Renal cortex interstitium (tissue), 11 donors: ENCODE data around the gene TEX11. TPM values are rescaled to one million over a fixed set of nuclear protein-coding genes. Genes with fewer than 3 reads are reported as not detected.
"Not testable (repeated sequence)": the region's sequence is repeated elsewhere in the genome, so short reads cannot be mapped to it uniquely, and the experiment has no call there.

Experiments used
- DNase-seq, 11 donors: peaks; one replicate each; pipeline ENCODE4 v3.0.0-alpha.2; 2013; ENCODE audit warnings: low read depth in 9 of 11, low spot score in 4 of 11; ENCODE audit errors: extremely low read depth in 1 of 11
- polyA plus RNA-seq, 3 donors: library from polyadenylated mRNA; unstranded; fragments of 120-200 nt; gene quantifications; one replicate each; pipeline ENCODE4 v1.2.1, GENCODE V29; 2013; ENCODE audit not compliant: insufficient read length in 3 of 3

The TEX11 gene
- polyA plus RNA-seq, 3 donors, result 0.15 to 0.20 TPM; not detected in 1

DNA sequence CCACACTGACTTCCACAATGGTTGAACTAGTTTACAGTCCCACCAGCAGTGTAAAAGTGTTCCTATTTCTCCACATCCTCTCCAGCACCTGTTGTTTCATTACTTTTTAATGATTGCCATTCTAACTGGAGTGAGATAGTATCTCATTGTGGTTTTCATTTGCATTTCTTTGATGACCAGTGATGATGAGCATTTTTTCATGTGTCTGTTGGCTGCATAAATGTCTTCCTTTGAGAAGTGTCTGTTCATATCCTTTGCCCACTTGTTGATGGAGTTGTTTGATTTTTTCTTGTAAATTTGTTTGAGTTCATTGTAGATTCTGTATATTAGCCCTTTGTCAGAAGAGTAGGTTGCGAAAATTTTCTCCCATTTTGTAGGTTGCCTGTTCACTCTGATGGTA, 392.8 kb downstream of the TEX11 start:
- DNase-seq, result not testable (repeated sequence)

DNA sequence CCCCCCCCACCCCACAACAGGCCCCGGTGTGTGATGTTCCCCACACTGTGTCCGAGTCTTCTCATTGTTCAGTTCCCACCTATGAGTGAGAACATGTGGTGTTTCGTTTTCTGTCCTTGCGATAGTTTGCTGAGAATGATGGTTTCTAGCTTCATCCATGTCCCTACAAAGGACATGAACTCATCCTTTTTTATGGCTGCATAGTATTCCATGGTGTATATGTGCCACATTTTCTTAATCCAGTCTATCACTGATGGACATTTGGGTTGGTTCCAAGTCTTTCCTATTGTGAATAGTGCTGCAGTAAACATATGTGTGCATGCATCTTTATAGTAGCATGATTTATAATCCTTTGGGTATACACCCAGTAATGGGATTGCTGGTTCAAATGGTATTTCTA, 393.2 kb downstream of the TEX11 start:
- not testable (repeated sequence) for DNase-seq

DNA sequence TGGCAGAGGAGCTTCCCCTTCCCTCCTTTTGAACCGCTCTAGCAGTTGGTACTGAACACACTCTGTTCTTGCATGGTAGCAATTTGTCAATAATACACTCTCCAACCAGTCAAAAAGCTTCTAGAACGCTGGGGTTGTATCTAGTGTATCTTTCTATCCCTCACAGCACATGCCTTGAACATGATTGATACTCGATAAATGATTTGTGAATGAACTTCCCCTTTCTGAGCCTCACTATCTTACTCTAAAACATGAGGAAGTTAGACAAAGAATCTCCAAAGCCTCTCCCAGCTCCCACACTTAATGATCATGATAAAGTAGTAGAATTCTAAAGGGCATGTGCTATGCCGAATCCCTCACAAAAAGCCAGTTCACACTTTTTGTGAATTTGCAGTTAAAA, 399.4 kb downstream of the TEX11 start:
- DNase-seq, result no peak

DNA sequence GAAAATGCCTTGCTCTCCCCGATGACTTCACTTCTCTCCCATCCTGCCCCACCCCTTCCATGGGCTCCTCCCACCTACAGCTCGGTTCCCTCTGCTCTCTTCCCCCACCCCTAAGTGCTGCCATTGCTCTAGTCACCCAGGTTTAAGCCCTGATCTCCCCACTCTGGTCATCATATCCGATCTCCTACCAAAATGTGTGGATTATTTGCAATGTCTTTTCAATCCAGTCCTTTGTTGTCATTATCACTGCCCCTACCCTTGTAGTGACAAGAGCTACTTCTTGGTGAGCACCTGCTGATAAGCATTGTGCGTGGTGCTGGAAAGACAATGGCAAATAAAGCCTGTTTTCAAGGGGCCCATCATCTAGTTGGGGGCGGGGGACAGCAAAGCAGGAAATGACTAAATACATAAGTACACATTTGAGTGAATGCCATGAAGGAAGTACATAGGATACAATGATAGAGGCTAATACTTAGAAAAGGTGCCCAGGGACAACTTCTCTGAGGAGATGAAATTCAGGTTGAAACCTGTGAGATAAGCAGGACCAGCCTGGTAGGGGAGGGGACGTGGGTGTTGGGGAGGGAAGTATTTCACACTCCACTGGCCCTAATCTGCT, 400.1 kb downstream of the TEX11 start:
- DNase-seq, result no peak

DNA sequence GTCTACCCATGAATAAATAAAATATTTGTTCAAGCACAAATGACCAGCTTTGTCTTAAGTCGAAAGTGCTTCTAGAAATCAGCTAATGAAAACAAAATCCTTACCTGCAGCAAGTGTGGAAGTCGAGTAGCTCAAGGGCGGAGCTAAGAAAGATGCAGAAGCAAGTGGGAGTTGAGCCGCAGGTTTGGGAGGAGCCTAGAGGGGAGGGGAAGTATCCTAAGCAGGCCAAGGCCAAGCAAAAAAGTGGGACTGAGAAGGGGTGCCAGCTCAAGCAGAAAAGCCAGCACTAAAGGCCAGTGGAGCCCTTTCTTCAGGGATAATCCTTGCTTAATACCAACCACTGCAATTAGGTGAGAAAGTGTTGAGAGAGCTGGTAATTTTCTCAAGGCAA, 403.1 kb downstream of the TEX11 start:
- DNase-seq, result no peak

DNA sequence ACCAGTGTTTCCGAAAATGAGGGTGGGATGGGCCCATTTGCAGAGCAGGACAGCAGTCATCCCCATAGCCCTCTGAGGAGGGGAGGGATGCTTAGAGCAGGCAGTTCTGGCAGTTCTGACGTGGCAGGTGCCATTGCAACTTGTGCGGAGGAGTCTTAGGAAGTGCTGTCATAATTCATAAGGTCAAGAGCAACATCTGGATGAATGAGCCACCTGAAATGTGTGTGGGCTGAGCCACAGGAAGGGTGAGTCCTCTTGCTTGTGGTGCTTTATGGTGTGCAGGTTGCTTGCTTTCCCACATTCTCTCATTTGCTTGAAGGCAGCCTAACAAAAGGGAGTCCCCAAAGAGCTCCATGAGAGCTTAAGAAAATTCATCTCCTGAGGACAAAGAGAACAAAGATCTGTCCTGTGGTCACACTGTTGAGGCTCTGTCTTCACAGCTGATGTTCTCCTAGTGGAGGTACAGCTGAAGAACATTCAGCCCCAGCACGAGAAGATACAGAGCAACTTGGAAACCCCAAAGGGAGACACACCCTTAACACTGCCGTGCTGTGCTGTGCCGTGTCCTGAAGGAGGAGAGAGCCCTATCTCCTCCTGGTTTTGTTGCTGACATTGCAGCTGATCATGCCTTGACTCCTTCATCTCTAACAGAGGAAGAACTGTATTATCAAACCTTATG, 403.6 kb downstream of the TEX11 start:
- DNase-seq, result no peak

DNA sequence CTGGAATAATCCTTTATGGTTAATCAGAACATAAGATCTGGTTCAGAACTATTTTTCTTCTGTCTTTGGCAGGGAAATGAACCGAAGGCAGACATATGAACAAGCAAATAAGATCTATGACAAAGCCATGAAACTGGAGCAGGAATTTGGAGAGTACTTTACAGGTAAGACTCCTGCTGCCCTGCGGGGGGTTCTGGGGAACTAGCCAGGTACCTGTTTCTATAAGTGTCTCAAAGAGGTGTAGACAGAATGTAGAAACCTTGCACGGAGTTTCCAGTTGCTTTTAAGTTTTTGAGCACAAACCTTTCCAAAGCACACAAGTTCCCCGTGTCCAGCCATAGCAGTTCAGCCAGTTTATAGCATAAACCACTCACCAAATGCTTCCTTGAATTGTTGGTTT, 407.7 kb downstream of the TEX11 start:
- DNase-seq, result no peak

DNA sequence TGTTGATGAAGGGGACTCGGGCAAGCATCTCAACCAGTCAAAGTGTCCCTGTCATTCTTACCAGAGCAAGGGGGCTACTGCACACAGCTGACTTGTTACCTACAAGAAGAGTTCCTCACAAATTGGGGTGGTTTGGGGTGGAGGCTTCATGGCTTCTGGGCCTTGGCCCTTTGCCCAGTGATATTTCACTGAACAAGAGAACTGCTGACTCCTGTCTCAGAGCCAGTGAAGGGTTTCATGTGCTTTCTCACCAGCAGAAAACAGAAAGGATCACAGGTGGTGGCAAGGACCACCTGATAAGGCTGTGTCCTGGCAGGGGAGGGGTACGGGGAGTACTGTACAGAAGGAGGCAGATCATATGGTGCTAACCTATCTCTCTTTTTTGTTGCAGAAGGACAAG, 410.4 kb downstream of the TEX11 start:
- no peak for DNase-seq

DNA sequence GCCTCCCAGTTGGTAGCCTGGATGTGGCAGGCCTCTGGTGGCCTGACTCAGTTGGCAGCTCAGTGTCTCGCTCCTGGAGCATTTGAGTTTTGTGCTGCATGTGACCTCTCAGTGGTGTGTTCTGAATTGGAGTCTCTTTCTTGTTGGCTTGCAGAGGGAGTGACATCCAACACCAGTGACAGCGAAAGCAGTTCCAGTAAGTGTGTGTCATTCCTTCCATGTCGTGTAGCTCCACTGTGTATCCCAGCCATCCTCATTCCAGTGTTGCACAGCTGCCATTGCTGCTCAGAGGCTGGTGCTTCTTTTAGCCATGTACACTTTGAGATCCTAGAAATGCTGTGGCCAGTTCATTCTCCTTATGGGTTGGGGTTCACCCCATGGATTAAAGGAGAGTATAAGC, 411.5 kb downstream of the TEX11 start:
- DNase-seq, result no peak

DNA sequence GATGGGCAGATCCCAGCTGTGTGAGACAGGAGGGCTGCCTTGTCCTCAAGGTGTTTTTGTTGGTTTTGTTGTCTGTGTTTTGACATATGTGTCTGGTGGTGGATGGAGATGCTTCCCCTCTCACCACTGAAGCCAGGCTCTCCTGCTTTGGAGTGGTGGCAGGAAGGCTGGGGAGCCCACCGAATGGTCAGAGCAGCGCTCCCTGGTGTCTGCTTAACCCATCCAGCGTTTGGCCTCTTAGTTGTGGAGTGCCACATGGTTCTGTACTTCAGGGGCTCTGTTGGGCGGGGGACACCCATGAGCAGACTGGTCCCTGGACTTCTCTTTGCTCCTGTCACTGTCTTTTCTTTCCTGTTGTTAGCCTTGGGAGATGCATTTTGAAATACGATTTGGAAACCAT, 412.0 kb downstream of the TEX11 start:
- DNase-seq, result no peak

DNA sequence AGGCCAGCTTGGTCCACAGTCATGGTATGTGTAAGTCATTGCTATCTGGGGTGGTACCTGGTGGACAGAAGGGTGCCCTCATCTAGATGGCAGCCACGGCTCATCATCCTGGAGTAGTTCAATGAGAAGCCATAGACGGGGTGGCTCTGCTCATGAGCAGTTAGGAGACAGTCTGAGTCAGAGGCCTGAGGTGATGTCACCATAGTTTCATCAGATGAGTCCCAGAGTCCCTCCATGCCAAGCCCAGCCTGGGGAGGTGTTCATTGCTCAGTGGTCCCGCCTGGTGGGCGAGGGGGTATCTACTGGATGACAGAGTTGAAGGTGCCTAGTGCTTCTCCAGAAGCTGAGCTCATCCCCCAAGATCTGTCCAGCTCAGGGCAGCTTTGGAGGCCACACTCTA, 414.1 kb downstream of the TEX11 start:
- no peak for DNase-seq

DNA sequence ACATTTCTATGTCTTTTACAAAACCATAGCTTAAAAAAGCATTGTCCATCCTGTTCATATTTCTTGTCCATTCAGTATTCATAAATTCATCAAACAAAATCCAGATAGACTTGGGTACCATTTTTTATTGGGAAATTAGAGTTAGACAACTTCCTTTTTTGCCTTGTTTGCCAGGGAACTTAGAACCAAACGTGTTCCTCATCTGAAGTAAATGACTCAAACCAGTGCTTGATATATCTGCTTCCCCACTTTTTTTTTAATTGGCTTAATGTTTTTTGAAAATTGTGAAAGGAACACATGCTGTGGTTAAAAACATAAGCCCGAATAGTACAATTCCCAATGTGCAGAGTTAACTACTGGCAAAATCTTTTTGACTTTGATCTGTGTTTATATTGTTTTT, 419.7 kb downstream of the TEX11 start:
- no peak for DNase-seq

DNA sequence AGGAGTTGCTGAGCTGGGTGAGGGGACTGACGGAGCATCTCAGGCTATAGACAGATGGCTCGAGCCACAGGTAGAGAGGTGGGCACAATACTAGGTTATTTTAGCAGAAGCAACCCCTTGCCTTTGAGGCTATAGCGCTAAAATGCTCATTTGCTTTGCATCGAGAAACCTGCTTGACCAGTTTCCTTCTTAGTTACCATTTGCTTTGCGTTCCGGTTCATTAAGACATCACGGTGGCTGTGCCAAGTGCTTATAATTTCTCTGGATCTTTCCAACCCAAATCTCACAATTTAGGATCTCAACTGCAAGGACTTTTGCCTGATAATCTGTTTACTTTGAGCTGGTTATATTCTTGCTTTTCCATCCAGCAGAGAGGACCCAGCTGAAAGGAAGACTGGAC, 423.0 kb downstream of the TEX11 start:
- peak in 2 of 11 donors; percentile 37 to 41 for DNase-seq

DNA sequence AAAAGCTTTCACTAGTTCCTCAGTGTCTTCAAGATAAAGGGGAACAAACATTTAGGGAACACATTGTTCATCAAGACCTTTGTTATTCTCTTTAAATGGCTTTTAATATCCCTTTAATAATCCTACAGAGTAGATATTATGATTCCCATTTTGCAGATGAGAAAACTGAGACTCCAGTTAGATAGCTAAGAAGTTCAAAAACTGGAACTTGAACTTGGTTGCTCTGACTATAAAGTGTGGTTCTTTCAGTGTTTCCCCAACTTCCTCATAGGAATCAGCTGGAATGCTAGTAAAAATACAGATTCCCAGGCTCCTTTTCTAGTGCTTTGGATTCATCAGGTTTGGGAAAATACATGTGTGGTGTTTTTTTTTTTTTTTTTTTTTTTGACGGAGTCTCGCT, 426.2 kb downstream of the TEX11 start:
- DNase-seq, result no peak

DNA sequence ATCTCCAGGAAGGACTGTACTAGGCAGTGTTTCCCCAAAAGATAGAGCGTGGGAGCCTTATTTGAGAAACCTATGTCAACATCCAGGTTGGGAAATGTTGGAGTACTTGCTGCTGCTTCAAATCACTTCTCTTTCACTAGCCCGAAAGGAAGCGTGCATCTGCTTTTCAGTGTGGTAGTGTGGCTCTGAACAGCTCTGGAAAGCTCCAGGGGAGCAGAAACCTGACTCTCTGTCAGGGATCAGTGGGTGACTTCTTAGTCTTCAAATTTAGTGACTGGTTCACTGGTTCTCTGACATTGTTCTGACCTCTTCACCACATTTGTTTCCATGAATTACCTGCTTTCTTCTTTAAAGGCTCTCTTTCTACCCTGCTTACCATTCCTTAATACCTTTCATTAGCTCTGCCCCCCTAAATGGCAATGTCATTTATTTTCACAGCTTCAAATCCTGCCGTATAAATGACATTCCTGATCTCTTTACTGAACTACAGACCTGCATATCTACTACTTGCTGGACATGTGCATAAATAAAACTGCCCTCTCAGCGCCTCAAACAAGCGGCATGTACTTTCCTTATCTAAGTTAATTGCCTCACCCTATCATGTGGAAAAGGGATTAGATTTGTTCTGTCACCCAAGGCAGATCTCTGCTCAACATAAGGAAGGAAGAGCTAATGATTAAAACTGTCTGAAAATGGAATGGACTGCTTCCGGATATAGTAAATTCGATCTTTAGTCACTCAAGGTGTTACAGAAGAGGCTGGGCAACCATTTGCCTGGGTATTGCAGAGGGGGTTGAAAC, 426.8 kb downstream of the TEX11 start:
- DNase-seq, result no peak

DNA sequence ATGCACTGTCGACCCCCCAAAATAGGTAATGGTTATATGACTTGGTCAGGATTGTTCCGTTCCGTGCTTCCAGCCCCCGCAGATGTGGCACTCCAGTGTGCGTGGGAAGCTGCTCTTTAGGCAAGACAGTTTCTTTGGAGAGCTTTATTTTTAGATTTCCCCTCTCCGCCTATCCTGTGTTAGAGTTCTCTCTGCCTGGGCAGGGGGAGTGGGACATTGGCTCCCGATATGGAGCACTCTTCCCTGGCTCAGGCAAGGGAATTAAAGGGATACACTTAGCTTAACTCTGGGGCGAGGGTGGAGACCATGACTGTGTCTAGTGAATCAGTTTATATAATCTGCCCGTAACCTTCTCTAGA, 427.9 kb downstream of the TEX11 start:
- DNase-seq, result no peak

DNA sequence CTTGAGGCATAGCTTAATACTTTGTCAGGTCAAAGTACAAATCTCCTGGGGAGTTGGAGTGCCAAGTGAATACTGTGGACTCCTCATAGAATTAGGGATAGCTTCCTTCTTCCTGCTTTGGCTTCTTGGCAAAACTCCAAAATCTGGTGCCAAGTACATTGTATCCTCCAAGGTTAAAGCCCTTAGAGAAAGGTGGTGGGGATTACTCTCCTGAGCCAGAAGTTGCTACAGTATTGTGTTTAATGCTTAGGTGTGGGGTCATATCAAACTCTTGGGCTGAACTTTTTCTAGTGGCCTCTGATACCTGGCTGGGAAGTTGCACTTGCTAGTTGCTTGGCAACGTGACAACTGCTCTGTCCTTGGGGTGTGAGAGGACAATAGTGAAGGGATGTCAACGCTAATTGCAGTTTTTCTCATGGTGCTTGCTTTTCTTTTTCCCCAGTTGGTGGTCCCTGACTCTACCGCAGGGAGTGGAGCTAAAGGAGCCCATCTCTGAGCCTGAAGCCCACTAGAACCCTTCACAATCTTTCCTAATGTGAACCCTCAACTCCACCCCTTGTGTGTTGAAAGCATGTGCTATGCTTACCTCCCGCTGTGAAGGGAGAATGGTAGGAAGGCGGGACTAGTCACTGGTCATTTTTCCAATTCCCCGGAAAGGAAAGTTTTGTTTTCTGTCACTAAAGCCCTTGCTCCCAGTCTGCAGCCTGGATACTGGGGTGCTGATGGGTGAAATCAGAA, 428.4 kb downstream of the TEX11 start:
- DNase-seq, result no peak

DNA sequence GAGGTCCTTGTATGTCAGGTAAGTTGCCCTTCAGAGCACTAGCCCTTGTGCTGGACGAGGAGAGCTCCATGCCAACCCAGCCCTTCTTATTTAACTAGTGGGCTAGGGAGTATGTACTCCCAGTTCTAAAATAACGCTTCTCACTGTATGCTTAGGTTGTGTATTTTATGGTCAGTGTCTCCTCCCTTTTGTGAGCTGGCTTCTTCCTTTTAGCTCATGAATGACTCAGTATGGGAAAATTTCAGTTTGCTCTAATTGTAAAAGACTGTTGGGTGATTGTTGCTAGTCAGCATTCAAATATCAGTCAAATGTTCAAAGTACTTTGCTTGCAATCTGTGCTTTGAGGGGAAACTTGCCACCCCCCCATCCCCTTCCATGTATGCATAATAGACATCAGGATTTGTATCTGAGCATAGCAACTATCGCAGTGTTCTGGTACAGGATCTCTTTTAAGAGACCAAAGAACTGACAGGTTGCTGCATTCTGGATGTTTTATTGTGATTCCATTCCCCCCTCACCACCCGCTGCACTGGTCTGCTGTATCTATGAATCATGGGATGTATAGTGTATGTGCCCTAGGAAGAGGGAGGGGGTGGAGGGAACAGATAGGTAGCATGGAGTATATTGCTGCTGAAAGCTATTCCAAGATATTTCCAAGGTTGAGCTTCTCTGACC, 429.1 kb downstream of the TEX11 start:
- DNase-seq, result no peak
